Heart left ventricle (tissue), 13 donors: Measurements from ENCODE around the gene SOS1.

Experiments used
- POLR2A ChIP-seq, 2 donors: fragments of 450-650 bp; IDR thresholded peaks; one replicate each; pipeline ENCODE4 v1.6.1; 2017; ENCODE audit warnings: antibody characterized with exemption in 2 of 2, mild to moderate bottlenecking in 2 of 2, moderate library complexity in 2 of 2
- TF ChIP-seq, protein P1 (sequence below), 12 donors: fragments of 200-600 bp; sonication (generic) in 4 of 12; IDR thresholded peaks; one replicate each; pipeline versions ENCODE4 v1.5.0 to v1.8.0; 2018 to 2022; ENCODE audit warnings: antibody characterized with exemption in 12 of 12, mild to moderate bottlenecking in 5 of 12
- donor health status: ischemic (EF 13 %, LVEDD 7.1; RV severe dilation, severe dysfunction).
- donor health status: DM: no; HTN: yes; CAD: no.
- donor health status: DM: no; HTN: no; CAD: no.
- donor health status: ischemic (EF 25% LVEDD 6.9; RV normal size, moderate dysfunction).
- donor health status: ischemic (EF 25% LVEDD 5.7; RV mildly dilated, moderate dysfunction).
- donor health status: ischemic (EF 35%, LVEDD 5.7; RV mildly dilated, moderate dysfunction).
- donor health status: nonischemic (EF 11% LVEDD 7.7; RV severe dilation, severe dysfunction).
- donor health status: DM: yes; HTN: yes; CAD: no.
- donor health status: PGD.
- donor health status: ischemic (EF 29% LVEDD 5.4; RV normal size, mild dysfunction).
- donor health status: nonischemic (EF 23%, LVEDD 6.1; RV moderate dilation, normal function).

- TF ChIP-seq, protein P1, sequence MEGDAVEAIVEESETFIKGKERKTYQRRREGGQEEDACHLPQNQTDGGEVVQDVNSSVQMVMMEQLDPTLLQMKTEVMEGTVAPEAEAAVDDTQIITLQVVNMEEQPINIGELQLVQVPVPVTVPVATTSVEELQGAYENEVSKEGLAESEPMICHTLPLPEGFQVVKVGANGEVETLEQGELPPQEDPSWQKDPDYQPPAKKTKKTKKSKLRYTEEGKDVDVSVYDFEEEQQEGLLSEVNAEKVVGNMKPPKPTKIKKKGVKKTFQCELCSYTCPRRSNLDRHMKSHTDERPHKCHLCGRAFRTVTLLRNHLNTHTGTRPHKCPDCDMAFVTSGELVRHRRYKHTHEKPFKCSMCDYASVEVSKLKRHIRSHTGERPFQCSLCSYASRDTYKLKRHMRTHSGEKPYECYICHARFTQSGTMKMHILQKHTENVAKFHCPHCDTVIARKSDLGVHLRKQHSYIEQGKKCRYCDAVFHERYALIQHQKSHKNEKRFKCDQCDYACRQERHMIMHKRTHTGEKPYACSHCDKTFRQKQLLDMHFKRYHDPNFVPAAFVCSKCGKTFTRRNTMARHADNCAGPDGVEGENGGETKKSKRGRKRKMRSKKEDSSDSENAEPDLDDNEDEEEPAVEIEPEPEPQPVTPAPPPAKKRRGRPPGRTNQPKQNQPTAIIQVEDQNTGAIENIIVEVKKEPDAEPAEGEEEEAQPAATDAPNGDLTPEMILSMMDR (IDR thresholded peaks at IDR 0.05) = no peak
- TF ChIP-seq POLR2A (IDR thresholded peaks at IDR 0.05) = no peak
Observed at GRCh38 chr2:39022642-39023235, 98.1 kb downstream of the SOS1 start.
